GM23338 (cell line): ENCODE data around the gene KIRREL3. TPM values are rescaled to one million over a fixed set of nuclear protein-coding genes. Genes with fewer than 3 reads are reported as not detected.

Source experiments
- ATAC-seq: fragments of 200-7000 bp; cut with Tn5 transposase; 3 replicates; pipeline ENCODE4 v1.9.1; 2020
- DNase-seq: peaks from one replicate; pipeline ENCODE4 v3.0.0-alpha.2; 2015; ENCODE audit warnings: low spot score
- H2AFZ ChIP-seq: fragments of 200-600 bp; sonication (generic); 2 replicates; pipeline ENCODE4 v1.8.0; 2016; ENCODE audit warnings: antibody characterized with exemption, mild to moderate bottlenecking, moderate library complexity
- H3F3A ChIP-seq: fragments of 200-600 bp; sonication (generic); replicated peaks from 2 replicates; pipeline ENCODE4 v1.8.0; 2017; ENCODE audit warnings: antibody characterized with exemption, mixed run types, low read depth
- H3K27ac ChIP-seq: fragments of 200-600 bp; sonication (generic); 2 replicates; pipeline ENCODE4 v1.6.1; 2016; ENCODE audit warnings: low read depth
- H3K27me3 ChIP-seq: fragments of 200-600 bp; sonication (generic); 2 replicates; pipeline ENCODE4 v1.8.0; 2016; ENCODE audit warnings: mild to moderate bottlenecking, mixed run types, moderate library complexity; ENCODE audit not compliant: insufficient read depth
- H3K36me3 ChIP-seq: fragments of 200-600 bp; sonication (generic); 2 replicates; pipeline ENCODE4 v1.8.0; 2016; ENCODE audit warnings: mild to moderate bottlenecking; ENCODE audit not compliant: insufficient read depth
- H3K4me1 ChIP-seq: fragments of 200-600 bp; sonication (generic); 2 replicates; pipeline ENCODE4 v1.8.0; 2016; ENCODE audit warnings: mild to moderate bottlenecking, moderate library complexity; ENCODE audit not compliant: insufficient read depth
- H3K4me2 ChIP-seq: fragments of 200-600 bp; sonication (generic); 2 replicates; pipeline ENCODE4 v1.7.1; 2017; ENCODE audit warnings: mixed run types
- H3K4me3 ChIP-seq: fragments of 200-600 bp; sonication (generic); 2 replicates; pipeline ENCODE4 v1.6.1; 2016; ENCODE audit warnings: mixed run types
- H3K79me2 ChIP-seq: fragments of 200-600 bp; sonication (generic); replicated peaks from 2 replicates; pipeline ENCODE4 v1.8.0; 2017; ENCODE audit warnings: mild to moderate bottlenecking; ENCODE audit not compliant: insufficient read depth
- H3K9me2 ChIP-seq: fragments of 200-600 bp; sonication (generic); 2 replicates; pipeline ENCODE4 v1.8.0; 2017; ENCODE audit not compliant: insufficient read depth
- H4K20me1 ChIP-seq: fragments of 200-600 bp; sonication (generic); replicated peaks from 2 replicates; pipeline ENCODE4 v1.8.0; 2017; ENCODE audit warnings: mild to moderate bottlenecking; ENCODE audit not compliant: insufficient read depth
- H3K27ac Mint-ChIP-seq: 2 replicates; pipeline ENCODE4 v1.8.0; 2020; ENCODE audit warnings: inconsistent platforms, mild to moderate bottlenecking, moderate library complexity, mixed read lengths
- H3K27me3 Mint-ChIP-seq: 3 replicates; pipeline ENCODE4 v1.8.0; 2022; ENCODE audit warnings: low read depth, mild to moderate bottlenecking, moderate library complexity, mixed read lengths, inconsistent platforms; ENCODE audit not compliant: insufficient read depth, poor library complexity
- H3K36me3 Mint-ChIP-seq: 3 replicates; pipeline ENCODE4 v1.8.0; 2021; ENCODE audit warnings: low read depth, mild to moderate bottlenecking, inconsistent platforms, moderate library complexity, mixed read lengths
- H3K4me1 Mint-ChIP-seq: 3 replicates; pipeline ENCODE4 v1.8.0; 2020; ENCODE audit warnings: mild to moderate bottlenecking, inconsistent platforms, mixed read lengths
- H3K4me3 Mint-ChIP-seq: 3 replicates; pipeline ENCODE4 v1.8.0; 2021; ENCODE audit warnings: moderate library complexity, mild to moderate bottlenecking, inconsistent platforms, mixed read lengths
- H3K9me3 Mint-ChIP-seq: 3 replicates; pipeline ENCODE4 v1.8.0; 2020; ENCODE audit warnings: moderate library complexity, mild to moderate bottlenecking, inconsistent platforms, mixed read lengths
- JUNB ChIP-seq: IDR thresholded peaks from one replicate; pipeline ENCODE4 v1.6.1; 2016; ENCODE audit warnings: antibody characterized with exemption; ENCODE audit not compliant: unreplicated experiment
- NANOG ChIP-seq: IDR thresholded peaks from 2 replicates; pipeline ENCODE4 v1.6.1; 2016; ENCODE audit warnings: antibody characterized with exemption, borderline replicate concordance
- POLR2AphosphoS5 ChIP-seq: IDR thresholded peaks from 2 replicates; pipeline ENCODE4 v1.6.1; 2016; ENCODE audit warnings: antibody characterized with exemption, low read depth
- ZNF114 ChIP-seq: fragments of 250-450 bp; sonication (Bioruptor Pico); IDR thresholded peaks from 2 replicates; pipeline ENCODE4 v1.5.0; 2020; ENCODE audit warnings: mild to moderate bottlenecking, moderate library complexity
- polyA plus RNA-seq: library from polyadenylated mRNA; unstranded; fragments of >200 nt; fragmentation: Nextera tagmentation; extraction: Ambion mirVana; gene quantifications from 2 replicates; pipeline ENCODE4 v1.2.1, GENCODE V29; 2016
- total RNA-seq: library from RNA; depleted of rRNA; stranded (reverse); fragments of >200 nt; shearing (Covaris generic); gene quantifications from 2 replicates; pipeline ENCODE4 v1.2.3, GENCODE V29; 2014
- TF ChIP-seq, protein P1 (sequence below): fragments of 250-450 bp; sonication (Bioruptor Pico); IDR thresholded peaks from 2 replicates; pipeline ENCODE4 v1.5.0; 2020; ENCODE audit warnings: mild to moderate bottlenecking, moderate library complexity

The KIRREL3 gene
- total and polyA plus RNA-seq, 2 experiments from 2014 or later = 0.13 to 1.5 TPM

DNA sequence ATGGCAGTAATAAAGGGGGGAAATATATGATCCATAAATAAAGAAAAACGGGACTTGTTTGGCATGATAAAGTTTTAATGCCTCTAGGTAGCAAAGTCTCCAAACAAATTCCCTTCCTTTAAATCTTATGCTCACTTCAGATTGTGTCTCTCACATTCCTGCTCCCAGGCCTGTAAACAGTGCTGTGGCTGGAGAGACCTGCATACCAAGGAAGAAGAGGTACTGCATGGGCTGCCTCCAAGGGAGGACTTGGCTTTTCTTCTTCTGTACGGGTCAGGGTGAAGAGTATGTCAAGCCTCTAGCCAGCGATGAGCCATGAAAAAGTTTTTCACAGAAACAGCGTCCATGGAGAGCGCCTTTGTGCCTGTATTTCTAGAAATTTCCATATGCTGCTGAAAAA is 161.8 kb downstream of the KIRREL3 start:
- peaks cover 3% of the 10 kb centered on the region for H3K27me3 Mint-ChIP-seq
- no peak; the same call in 2 of the 3 replicates for ATAC-seq

DNA sequence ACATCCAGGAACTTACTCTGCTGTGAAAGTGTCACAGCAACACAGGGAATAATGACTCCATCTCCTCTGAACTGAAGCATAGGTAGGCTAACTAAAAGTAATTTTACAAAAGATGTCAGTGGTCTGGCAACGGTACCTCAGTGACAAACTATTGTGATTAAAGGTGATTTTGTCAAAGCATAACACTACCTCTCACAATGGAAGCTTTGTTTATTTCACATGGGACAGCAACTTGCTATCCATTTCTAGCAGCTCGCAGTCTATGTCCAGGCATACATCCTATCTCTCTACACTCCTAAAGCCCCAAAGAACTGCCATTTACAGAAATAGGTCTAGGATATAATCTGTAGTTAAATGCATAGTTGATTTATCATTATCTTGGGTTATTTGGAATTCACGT is 163.0 kb downstream of the KIRREL3 start:
- Histone ChIP-seq H3K36me3 (no peaks in the 10 kb centered on the region), H3F3A (no peaks in the 10 kb centered on the region), H3K4me1 (no peaks in the 10 kb centered on the region), H4K20me1 (no peaks in the 10 kb centered on the region), H3K9me2 (no peaks in the 10 kb centered on the region), H3K27ac (no peak overlapping the region), H3K27me3 (no peaks in the 10 kb centered on the region), H3K4me2 (no peak overlapping the region), H2AFZ (no peak overlapping the region), H3K79me2 (no peaks in the 10 kb centered on the region), H3K4me3 (no peak overlapping the region)
- no peak for DNase-seq
- no peak for ATAC-seq
- Mint-ChIP-seq H3K36me3 (peaks cover 6% of the 10 kb centered on the region; the same call in 1 of the 3 replicates), H3K27ac (no peak overlapping the region), H3K27me3 (peaks cover 3% of the 10 kb centered on the region), H3K4me3 (no peak overlapping the region), H3K9me3 (peaks cover 16% of the 10 kb centered on the region), H3K4me1 (no peaks in the 10 kb centered on the region)
- no peak for TF ChIP-seq ZNF114 (CRISPR knock-in tag)
- no peak for TF ChIP-seq POLR2AphosphoS5
- TF ChIP-seq, protein P1, sequence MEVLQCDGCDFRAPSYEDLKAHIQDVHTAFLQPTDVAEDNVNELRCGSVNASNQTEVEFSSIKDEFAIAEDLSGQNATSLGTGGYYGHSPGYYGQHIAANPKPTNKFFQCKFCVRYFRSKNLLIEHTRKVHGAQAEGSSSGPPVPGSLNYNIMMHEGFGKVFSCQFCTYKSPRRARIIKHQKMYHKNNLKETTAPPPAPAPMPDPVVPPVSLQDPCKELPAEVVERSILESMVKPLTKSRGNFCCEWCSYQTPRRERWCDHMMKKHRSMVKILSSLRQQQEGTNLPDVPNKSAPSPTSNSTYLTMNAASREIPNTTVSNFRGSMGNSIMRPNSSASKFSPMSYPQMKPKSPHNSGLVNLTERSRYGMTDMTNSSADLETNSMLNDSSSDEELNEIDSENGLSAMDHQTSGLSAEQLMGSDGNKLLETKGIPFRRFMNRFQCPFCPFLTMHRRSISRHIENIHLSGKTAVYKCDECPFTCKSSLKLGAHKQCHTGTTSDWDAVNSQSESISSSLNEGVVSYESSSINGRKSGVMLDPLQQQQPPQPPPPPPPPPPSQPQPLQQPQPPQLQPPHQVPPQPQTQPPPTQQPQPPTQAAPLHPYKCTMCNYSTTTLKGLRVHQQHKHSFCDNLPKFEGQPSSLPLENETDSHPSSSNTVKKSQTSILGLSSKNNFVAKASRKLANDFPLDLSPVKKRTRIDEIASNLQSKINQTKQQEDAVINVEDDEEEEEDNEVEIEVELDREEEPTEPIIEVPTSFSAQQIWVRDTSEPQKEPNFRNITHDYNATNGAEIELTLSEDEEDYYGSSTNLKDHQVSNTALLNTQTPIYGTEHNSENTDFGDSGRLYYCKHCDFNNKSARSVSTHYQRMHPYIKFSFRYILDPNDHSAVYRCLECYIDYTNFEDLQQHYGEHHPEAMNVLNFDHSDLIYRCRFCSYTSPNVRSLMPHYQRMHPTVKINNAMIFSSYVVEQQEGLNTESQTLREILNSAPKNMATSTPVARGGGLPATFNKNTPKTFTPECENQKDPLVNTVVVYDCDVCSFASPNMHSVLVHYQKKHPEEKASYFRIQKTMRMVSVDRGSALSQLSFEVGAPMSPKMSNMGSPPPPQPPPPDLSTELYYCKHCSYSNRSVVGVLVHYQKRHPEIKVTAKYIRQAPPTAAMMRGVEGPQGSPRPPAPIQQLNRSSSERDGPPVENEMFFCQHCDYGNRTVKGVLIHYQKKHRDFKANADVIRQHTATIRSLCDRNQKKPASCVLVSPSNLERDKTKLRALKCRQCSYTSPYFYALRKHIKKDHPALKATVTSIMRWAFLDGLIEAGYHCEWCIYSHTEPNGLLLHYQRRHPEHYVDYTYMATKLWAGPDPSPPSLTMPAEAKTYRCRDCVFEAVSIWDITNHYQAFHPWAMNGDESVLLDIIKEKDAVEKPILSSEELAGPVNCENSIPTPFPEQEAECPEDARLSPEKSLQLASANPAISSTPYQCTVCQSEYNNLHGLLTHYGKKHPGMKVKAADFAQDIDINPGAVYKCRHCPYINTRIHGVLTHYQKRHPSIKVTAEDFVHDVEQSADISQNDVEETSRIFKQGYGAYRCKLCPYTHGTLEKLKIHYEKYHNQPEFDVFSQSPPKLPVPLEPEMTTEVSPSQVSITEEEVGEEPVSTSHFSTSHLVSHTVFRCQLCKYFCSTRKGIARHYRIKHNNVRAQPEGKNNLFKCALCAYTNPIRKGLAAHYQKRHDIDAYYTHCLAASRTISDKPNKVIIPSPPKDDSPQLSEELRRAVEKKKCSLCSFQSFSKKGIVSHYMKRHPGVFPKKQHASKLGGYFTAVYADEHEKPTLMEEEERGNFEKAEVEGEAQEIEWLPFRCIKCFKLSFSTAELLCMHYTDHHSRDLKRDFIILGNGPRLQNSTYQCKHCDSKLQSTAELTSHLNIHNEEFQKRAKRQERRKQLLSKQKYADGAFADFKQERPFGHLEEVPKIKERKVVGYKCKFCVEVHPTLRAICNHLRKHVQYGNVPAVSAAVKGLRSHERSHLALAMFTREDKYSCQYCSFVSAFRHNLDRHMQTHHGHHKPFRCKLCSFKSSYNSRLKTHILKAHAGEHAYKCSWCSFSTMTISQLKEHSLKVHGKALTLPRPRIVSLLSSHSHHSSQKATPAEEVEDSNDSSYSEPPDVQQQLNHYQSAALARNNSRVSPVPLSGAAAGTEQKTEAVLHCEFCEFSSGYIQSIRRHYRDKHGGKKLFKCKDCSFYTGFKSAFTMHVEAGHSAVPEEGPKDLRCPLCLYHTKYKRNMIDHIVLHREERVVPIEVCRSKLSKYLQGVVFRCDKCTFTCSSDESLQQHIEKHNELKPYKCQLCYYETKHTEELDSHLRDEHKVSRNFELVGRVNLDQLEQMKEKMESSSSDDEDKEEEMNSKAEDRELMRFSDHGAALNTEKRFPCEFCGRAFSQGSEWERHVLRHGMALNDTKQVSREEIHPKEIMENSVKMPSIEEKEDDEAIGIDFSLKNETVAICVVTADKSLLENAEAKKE = no peak

More for the DNA sequence above, 161.8 kb downstream of the KIRREL3 start:
- H3K27ac Mint-ChIP-seq = no peak overlapping the region
- TF ChIP-seq JUNB (no peak), NANOG (no peak)
- Histone ChIP-seq H3K4me2 (no peak overlapping the region), H3K36me3 (no peaks in the 10 kb centered on the region), H3K27me3 (no peaks in the 10 kb centered on the region), H2AFZ (no peak overlapping the region), H3F3A (no peaks in the 10 kb centered on the region), H3K27ac (no peak overlapping the region), H3K79me2 (no peaks in the 10 kb centered on the region), H3K9me2 (no peaks in the 10 kb centered on the region), H3K4me1 (no peaks in the 10 kb centered on the region), H4K20me1 (no peaks in the 10 kb centered on the region), H3K4me3 (no peak overlapping the region)
- peaks cover 16% of the 10 kb centered on the region for H3K9me3 Mint-ChIP-seq
- no peaks in the 10 kb centered on the region for H3K4me1 Mint-ChIP-seq
- no peak for DNase-seq
- H3K36me3 Mint-ChIP-seq = peaks cover 6% of the 10 kb centered on the region; the same call in 1 of the 3 replicates
- H3K4me3 Mint-ChIP-seq = no peak overlapping the region
